Inflammatory macrophage treated with lipopolysaccharide for 1 hour (primary cell): ENCODE measurements around the gene MCM8.

ENCODE experiments used
- DNase-seq, 2 donors: peaks; one replicate each; pipeline ENCODE4 v3.0.0-alpha.2; 2020 to 2022

MCM8 gene

DNA sequence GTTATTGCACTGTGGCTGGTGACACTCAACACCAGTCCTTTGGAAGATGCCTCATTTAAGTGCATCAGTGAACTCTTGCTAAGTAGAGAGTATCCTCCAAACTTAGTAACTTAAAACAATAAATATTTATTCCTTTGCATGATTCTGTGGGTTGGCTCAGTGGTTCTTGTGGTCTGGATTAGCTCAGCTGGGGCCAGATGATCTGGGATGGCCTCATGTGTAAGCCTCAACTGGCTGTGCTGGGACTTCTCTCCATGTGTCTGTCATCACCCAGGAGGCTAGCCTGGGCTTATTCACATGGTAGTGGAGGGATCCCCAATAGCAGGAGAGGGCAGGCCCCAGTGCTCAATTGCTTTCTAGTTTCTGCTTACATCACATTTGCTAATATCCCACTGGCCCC, 95.1 kb downstream of the MCM8 start:
- no peak for DNase-seq

DNA sequence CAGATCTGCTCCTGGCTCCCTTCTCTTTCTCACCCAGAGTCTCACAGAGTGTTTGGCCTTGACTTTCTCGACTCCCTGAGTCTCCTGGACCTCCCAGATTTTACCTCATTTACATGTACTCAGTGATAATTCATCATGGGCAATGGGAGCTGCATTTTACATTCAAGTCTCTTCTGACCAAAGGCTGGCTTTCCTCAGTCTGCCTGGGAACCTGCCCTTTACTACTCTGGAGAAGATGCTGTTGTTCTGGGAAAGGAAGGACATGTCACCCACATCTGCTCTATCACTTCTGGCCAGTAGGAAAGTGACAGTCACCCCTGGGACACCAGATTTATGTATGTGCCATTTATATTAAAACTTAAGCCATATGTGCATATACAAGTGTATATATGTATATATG, 96.0 kb downstream of the MCM8 start:
- no peak for DNase-seq

- DNase-seq, result no peak
Measured at GRCh38 chr20:6048391-6048790, 97.9 kb downstream of the MCM8 start.
